Measurements from ENCODE around the gene CPAMD8.

The CPAMD8 gene

DNA sequence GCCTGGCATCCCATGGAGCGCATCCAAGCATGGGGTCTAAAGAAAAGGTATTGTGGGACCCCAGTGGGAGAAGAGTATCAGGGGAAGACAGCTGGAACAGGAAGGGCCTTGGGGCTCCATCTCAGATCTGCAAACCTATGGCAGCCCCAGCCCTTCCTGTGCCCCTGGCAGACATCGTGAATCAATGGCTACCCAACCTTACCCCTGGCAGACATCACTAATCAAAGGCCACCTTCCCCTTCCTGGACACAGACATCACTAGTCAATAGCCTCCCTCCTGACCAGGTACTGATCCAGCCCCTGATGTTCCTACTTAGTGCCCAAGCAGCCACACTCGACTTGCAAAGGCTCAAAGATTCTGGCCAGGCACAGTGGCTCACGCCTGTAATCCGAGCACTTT is 122.0 kb downstream of the CPAMD8 start:
- no peak overlapping the region for H2AFZ ChIP-seq (ENCODE audit: low read depth)
- H3K9ac ChIP-seq, result no peak overlapping the region
- no peaks in the 10 kb centered on the region for H3K79me2 ChIP-seq (ENCODE audit: insufficient read depth, low read depth)
- peaks cover under 1% of the 10 kb centered on the region for H3K4me1 ChIP-seq (ENCODE audit: low read depth, poor library complexity, severe bottlenecking)
- H3K27ac ChIP-seq, result no peak overlapping the region
- H3K4me3 ChIP-seq (IDR thresholded peaks at IDR 0.05; ENCODE audit: insufficient read depth, low read depth, low read length), result no peak overlapping the region
- no peaks in the 10 kb centered on the region for H3K36me3 ChIP-seq (ENCODE audit: insufficient read depth)
- no peaks in the 10 kb centered on the region for H4K20me1 ChIP-seq (ENCODE audit: insufficient read depth)
- H3K4me2 ChIP-seq, result no peak overlapping the region
- TF ChIP-seq, protein P1, sequence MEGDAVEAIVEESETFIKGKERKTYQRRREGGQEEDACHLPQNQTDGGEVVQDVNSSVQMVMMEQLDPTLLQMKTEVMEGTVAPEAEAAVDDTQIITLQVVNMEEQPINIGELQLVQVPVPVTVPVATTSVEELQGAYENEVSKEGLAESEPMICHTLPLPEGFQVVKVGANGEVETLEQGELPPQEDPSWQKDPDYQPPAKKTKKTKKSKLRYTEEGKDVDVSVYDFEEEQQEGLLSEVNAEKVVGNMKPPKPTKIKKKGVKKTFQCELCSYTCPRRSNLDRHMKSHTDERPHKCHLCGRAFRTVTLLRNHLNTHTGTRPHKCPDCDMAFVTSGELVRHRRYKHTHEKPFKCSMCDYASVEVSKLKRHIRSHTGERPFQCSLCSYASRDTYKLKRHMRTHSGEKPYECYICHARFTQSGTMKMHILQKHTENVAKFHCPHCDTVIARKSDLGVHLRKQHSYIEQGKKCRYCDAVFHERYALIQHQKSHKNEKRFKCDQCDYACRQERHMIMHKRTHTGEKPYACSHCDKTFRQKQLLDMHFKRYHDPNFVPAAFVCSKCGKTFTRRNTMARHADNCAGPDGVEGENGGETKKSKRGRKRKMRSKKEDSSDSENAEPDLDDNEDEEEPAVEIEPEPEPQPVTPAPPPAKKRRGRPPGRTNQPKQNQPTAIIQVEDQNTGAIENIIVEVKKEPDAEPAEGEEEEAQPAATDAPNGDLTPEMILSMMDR (conservative IDR thresholded peaks at IDR 0.05; ENCODE audit: low read depth, low read length), result no peak
- H3K27me3 ChIP-seq (ENCODE audit: insufficient read depth, low read depth), result peaks cover 15% of the 10 kb centered on the region; the same call in 1 of the 2 replicates

DNA sequence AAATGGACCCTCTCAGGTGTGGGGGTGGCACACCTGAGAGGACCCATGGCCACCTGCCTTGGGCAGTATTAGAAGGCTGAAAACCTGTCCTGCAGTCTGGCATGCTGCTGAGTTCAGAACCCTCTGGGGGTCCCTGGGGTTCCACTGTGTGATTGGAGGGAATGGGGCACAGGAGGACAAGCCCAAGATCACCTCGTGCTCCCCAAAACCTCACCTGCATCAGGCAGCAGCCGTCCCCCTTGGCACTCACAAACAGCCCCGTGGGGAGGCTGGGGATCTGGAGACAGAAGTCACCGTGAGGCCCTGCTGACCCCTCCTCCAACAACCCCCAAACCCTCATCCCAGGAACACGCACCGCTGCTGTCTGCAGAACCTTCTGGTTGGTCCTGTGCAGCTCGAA is 123.3 kb downstream of the CPAMD8 start:
- Histone ChIP-seq H3K27ac (no peak overlapping the region), H3K9ac (no peak overlapping the region), H3K4me1 (ENCODE audit: low read depth, poor library complexity, severe bottlenecking) (peaks cover 3% of the 10 kb centered on the region), H3K4me3 (IDR thresholded peaks at IDR 0.05; ENCODE audit: insufficient read depth, low read depth, low read length) (no peak overlapping the region), H3K36me3 (ENCODE audit: insufficient read depth) (no peaks in the 10 kb centered on the region), H3K27me3 (ENCODE audit: insufficient read depth, low read depth) (peaks cover 11% of the 10 kb centered on the region; the same call in 1 of the 2 replicates), H2AFZ (ENCODE audit: low read depth) (no peak overlapping the region), H3K79me2 (ENCODE audit: insufficient read depth, low read depth) (no peaks in the 10 kb centered on the region), H3K4me2 (no peak overlapping the region), H4K20me1 (ENCODE audit: insufficient read depth) (no peaks in the 10 kb centered on the region)
- TF ChIP-seq, protein P1 (conservative IDR thresholded peaks at IDR 0.05; ENCODE audit: low read depth, low read length), result no peak

DNA sequence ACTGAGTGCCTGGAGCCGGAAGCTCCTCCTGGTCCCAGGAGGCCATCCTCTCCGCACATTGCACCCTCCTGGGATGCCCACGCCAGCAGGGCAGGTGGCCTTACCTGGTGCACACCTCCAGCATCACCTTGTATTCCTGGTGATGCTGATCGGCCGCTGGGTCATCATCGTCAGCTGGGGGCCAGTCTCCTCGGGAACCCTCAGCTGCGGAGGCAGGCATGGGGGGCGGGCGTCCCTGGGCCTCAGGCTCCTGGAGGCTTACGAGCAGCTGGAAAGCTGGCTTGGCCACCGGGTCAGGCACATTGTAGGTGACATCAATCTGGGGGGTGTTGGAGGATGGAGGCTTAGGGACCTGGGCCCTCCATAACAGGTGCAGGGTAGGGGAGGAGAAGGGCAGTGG is 124.1 kb downstream of the CPAMD8 start:
- H3K4me1 ChIP-seq (ENCODE audit: low read depth, poor library complexity, severe bottlenecking), result peaks cover 3% of the 10 kb centered on the region
- no peaks in the 10 kb centered on the region for H3K36me3 ChIP-seq (ENCODE audit: insufficient read depth)
- no peak overlapping the region for H2AFZ ChIP-seq (ENCODE audit: low read depth)
- H3K27ac ChIP-seq, result no peak overlapping the region
- peaks cover 11% of the 10 kb centered on the region; the same call in 1 of the 2 replicates for H3K27me3 ChIP-seq (ENCODE audit: insufficient read depth, low read depth)
- no peak overlapping the region for H3K9ac ChIP-seq
- H4K20me1 ChIP-seq (ENCODE audit: insufficient read depth), result no peaks in the 10 kb centered on the region
- H3K4me2 ChIP-seq, result no peak overlapping the region
- TF ChIP-seq, protein P1 (conservative IDR thresholded peaks at IDR 0.05; ENCODE audit: low read depth, low read length), result no peak
- no peak overlapping the region for H3K4me3 ChIP-seq (IDR thresholded peaks at IDR 0.05; ENCODE audit: insufficient read depth, low read depth, low read length)
- no peaks in the 10 kb centered on the region for H3K79me2 ChIP-seq (ENCODE audit: insufficient read depth, low read depth)

DNA sequence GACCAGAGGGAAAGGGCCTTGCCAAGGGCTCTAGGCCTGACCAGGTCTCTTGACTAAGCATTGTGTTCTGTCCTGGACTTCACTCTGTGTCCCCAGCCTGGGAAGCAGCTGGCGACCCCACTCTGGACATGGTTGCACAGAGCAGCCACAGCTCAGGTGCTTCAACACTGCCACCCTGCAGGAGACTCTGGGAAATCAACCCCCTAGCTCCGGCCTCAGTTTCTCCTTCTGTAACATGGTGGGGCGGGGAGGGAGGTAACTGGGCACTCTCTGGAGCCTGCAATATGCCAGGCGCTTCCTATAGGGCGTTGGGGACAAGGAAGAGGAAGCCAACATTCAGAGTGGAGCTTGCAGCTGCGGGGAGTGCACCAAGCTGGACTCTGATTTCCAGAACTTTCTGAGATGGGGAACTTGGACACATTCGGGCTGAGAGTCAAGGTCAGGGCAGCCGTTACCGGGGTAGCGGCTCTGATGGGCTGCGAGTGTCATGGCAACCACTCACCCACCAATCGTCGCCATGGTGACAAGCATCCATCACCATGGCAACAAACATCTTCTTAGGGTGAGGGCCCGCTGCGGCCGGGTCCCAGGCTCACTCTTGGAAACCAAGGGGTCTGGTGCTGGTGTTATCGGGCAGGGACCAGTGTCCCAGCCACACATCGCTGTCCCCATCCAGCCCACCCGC is 125.0 kb downstream of the CPAMD8 start:
- Histone ChIP-seq H2AFZ (ENCODE audit: low read depth) (no peak overlapping the region), H3K79me2 (ENCODE audit: insufficient read depth, low read depth) (no peaks in the 10 kb centered on the region), H3K27ac (no peak overlapping the region), H3K4me3 (IDR thresholded peaks at IDR 0.05; ENCODE audit: insufficient read depth, low read depth, low read length) (no peak overlapping the region), H3K4me2 (no peak overlapping the region), H3K9ac (no peak overlapping the region), H3K36me3 (ENCODE audit: insufficient read depth) (no peaks in the 10 kb centered on the region), H3K4me1 (ENCODE audit: low read depth, poor library complexity, severe bottlenecking) (peaks cover 3% of the 10 kb centered on the region), H3K27me3 (ENCODE audit: insufficient read depth, low read depth) (peaks cover 11% of the 10 kb centered on the region; the same call in 1 of the 2 replicates), H4K20me1 (ENCODE audit: insufficient read depth) (no peaks in the 10 kb centered on the region)
- TF ChIP-seq, protein P1 (conservative IDR thresholded peaks at IDR 0.05; ENCODE audit: low read depth, low read length), result no peak
